Smooth muscle cell (in vitro differentiated cells): ENCODE measurements around the gene GALR1. TPM values are rescaled to one million over a fixed set of nuclear protein-coding genes. Genes with fewer than 3 reads are reported as not detected.

ENCODE experiments used
- DNase-seq: peaks from one replicate; lab custom pipeline; 2025; ENCODE audit not compliant: unreplicated experiment; lab: John Stamatoyannopoulos, UW
- H2AFZ ChIP-seq: fragments of 200-600 bp; sonication (generic); 2 replicates; pipeline ENCODE4 v1.6.0; 2016; ENCODE audit warnings: antibody characterized with exemption, low read depth, mild to moderate bottlenecking
- H3F3A ChIP-seq: fragments of 200-600 bp; sonication (generic); 2 replicates; pipeline ENCODE4 v1.6.0; 2017; ENCODE audit warnings: antibody characterized with exemption, low read depth
- H3K27ac ChIP-seq: fragments of 200-600 bp; sonication (generic); 2 replicates; pipeline ENCODE4 v1.5.1; 2016; ENCODE audit warnings: low read depth, mild to moderate bottlenecking
- H3K27me3 ChIP-seq: fragments of 200-600 bp; sonication (generic); 2 replicates; pipeline ENCODE4 v1.6.1; 2016; ENCODE audit warnings: low read depth, mild to moderate bottlenecking
- H3K36me3 ChIP-seq: fragments of 200-600 bp; sonication (generic); 2 replicates; pipeline ENCODE4 v1.5.1; 2016; ENCODE audit warnings: low read depth
- H3K4me1 ChIP-seq: fragments of 200-600 bp; sonication (generic); 2 replicates; pipeline ENCODE4 v1.5.1; 2016; ENCODE audit warnings: low read depth
- H3K4me2 ChIP-seq: fragments of 200-600 bp; sonication (generic); 2 replicates; pipeline ENCODE4 v1.6.0; 2016; ENCODE audit warnings: mild to moderate bottlenecking
- H3K4me3 ChIP-seq: fragments of 200-600 bp; sonication (generic); 2 replicates; pipeline ENCODE4 v1.5.1; 2016; ENCODE audit warnings: mild to moderate bottlenecking
- H3K79me2 ChIP-seq: fragments of 200-600 bp; sonication (generic); 2 replicates; pipeline ENCODE4 v1.6.0; 2016; ENCODE audit warnings: low read depth, mild to moderate bottlenecking
- H3K9ac ChIP-seq: fragments of 200-600 bp; sonication (generic); 2 replicates; pipeline ENCODE4 v1.6.0; 2016; ENCODE audit warnings: low read depth
- H3K9me3 ChIP-seq: fragments of 200-600 bp; sonication (generic); replicated peaks from 2 replicates; pipeline ENCODE4 v1.5.1; 2016; ENCODE audit warnings: low read depth
- H4K20me1 ChIP-seq: fragments of 200-600 bp; sonication (generic); 2 replicates; pipeline ENCODE4 v1.6.0; 2016; ENCODE audit warnings: low read depth
- WGBS: methylation state at CpG from one replicate; pipeline ENCODE4 v1.1.7; 2016; ENCODE audit warnings: low lambda C conversion rate; 5-methylcytosine and 5-hydroxymethylcytosine counted together
- polyA plus RNA-seq: library from polyadenylated mRNA; unstranded; fragments of >200 nt; fragmentation: Nextera tagmentation; extraction: Ambion mirVana; gene quantifications from 2 replicates; pipeline ENCODE4 v1.2.1, GENCODE V29; 2016
- total RNA-seq: library from RNA; depleted of rRNA; stranded (reverse); fragments of >200 nt; gene quantifications from 2 replicates; pipeline ENCODE4 v1.2.3, GENCODE V29; 2014
- TF ChIP-seq, protein P1 (sequence below): fragments of 200-600 bp; sonication (generic); IDR thresholded peaks from 2 replicates; pipeline ENCODE4 v1.5.1; 2017; ENCODE audit warnings: borderline replicate concordance, mild to moderate bottlenecking, antibody characterized with exemption; ENCODE audit not compliant: insufficient read depth, poor library complexity, severe bottlenecking

GALR1 gene
- total and polyA plus RNA-seq, 2 experiments from 2014 or later, result not detected

DNA sequence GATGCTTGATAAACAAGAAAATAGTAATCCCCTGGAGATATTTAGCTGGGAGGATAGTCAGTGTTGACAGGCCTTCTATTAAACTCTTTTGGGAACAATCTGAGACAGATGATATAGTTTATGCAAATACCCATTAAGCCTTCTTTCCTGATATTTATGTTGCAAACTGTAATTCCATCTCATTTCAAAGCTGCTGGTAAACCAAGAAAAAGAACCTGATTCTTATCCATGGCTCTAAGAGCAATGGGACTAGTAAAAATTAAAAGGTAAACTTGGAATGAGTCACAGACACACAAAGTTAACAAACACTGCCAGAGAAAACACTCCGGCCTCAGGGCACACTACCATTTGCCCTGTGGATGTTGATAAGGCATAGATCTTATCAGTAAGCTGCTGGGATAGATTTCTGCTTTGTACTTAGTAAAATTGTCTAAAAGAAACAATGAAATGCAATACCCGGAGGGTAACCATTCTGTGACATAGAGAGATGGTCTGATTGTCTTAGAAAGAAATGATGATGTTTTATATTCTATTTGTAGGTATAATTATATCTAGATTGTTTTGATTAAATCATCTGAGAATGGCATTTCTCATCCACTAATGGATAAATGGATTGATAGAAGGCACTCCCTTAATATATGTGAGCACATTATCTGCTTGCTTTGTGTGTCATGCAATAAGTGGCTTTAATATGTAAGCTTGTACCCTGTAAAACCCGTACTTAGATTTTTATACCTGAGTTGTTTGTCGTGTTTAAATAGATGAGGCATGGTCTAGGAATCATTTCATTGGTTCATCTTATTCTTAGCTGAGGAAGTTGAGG lies 13.2 kb downstream of the GALR1 start:
- Histone ChIP-seq H3K27ac (no peak overlapping the region), H3K36me3 (no peaks in the 10 kb centered on the region), H3K4me3 (no peak overlapping the region), H4K20me1 (no peaks in the 10 kb centered on the region), H3F3A (no peaks in the 10 kb centered on the region), H3K4me1 (no peaks in the 10 kb centered on the region), H3K79me2 (no peaks in the 10 kb centered on the region), H2AFZ (no peak overlapping the region), H3K27me3 (no peaks in the 10 kb centered on the region), H3K9me3 (no peaks in the 10 kb centered on the region), H3K4me2 (no peak overlapping the region), H3K9ac (no peak overlapping the region)
- TF ChIP-seq, protein P1, sequence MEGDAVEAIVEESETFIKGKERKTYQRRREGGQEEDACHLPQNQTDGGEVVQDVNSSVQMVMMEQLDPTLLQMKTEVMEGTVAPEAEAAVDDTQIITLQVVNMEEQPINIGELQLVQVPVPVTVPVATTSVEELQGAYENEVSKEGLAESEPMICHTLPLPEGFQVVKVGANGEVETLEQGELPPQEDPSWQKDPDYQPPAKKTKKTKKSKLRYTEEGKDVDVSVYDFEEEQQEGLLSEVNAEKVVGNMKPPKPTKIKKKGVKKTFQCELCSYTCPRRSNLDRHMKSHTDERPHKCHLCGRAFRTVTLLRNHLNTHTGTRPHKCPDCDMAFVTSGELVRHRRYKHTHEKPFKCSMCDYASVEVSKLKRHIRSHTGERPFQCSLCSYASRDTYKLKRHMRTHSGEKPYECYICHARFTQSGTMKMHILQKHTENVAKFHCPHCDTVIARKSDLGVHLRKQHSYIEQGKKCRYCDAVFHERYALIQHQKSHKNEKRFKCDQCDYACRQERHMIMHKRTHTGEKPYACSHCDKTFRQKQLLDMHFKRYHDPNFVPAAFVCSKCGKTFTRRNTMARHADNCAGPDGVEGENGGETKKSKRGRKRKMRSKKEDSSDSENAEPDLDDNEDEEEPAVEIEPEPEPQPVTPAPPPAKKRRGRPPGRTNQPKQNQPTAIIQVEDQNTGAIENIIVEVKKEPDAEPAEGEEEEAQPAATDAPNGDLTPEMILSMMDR, result no peak
- DNase-seq, result no peak
- 58% methylated on average over 4 of the region's 4 CpGs for WGBS

- Histone ChIP-seq H3K27me3 (no peaks in the 10 kb centered on the region), H3K9me3 (no peaks in the 10 kb centered on the region), H3K79me2 (no peaks in the 10 kb centered on the region), H3K4me1 (no peaks in the 10 kb centered on the region), H3K4me2 (no peak overlapping the region), H3K27ac (no peak overlapping the region), H3K9ac (no peak overlapping the region), H3K4me3 (no peak overlapping the region), H4K20me1 (no peaks in the 10 kb centered on the region), H3K36me3 (no peaks in the 10 kb centered on the region), H2AFZ (no peak overlapping the region), H3F3A (no peaks in the 10 kb centered on the region)
- TF ChIP-seq, protein P1, result no peak
- DNase-seq, result no peak
- 83% methylated on average over 3 of the region's 3 CpGs for WGBS
Observed at GRCh38 chr18:77263466-77263763, 13.8 kb downstream of the GALR1 start.

DNA sequence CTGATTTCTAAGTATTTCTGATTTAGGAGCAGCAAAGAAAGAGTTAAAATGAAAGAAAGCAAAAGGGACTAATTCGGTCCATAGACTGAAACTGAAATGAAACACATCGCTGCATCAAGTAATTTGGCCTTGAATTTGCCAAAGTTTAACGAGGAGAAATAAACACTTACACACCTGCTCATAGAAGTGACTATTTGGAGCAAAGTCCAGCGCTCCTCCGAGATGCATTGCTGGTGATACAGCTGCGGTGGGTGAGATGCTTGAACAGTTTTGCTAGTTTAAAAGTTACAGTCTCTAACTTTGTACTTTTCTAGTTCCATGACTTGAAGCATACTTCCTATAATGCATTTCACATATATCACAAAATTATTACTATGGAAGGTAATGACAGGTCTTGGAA lies 18.3 kb downstream of the GALR1 start:
- H3K27me3 ChIP-seq, result peaks cover 10% of the 10 kb centered on the region
- WGBS, result 90% methylated on average over 6 of the region's 6 CpGs
- no peak overlapping the region for H3K9ac ChIP-seq
- H3F3A ChIP-seq, result no peaks in the 10 kb centered on the region
- H2AFZ ChIP-seq, result no peak overlapping the region
- TF ChIP-seq, protein P1, result no peak
- H3K9me3 ChIP-seq, result no peaks in the 10 kb centered on the region
- DNase-seq, result no peak
- no peaks in the 10 kb centered on the region for H4K20me1 ChIP-seq
- no peaks in the 10 kb centered on the region for H3K4me1 ChIP-seq
- H3K36me3 ChIP-seq, result no peaks in the 10 kb centered on the region
- H3K27ac ChIP-seq, result no peak overlapping the region
- H3K4me2 ChIP-seq, result no peak overlapping the region
- H3K79me2 ChIP-seq, result no peaks in the 10 kb centered on the region
- no peak overlapping the region for H3K4me3 ChIP-seq

DNA sequence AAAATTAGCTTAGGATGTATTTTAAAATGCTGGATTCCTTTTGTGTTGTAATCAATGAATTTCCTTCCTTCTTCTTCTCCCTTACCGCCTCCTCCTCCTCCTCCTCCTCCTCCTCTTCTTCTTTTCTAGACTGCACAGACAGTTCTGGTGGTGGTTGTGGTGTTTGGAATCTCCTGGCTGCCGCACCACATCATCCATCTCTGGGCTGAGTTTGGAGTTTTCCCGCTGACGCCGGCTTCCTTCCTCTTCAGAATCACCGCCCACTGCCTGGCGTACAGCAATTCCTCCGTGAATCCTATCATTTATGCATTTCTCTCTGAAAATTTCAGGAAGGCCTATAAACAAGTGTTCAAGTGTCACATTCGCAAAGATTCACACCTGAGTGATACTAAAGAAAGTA lies 18.8 kb downstream of the GALR1 start:
- H3F3A ChIP-seq, result no peaks in the 10 kb centered on the region
- H3K36me3 ChIP-seq, result no peaks in the 10 kb centered on the region
- H3K9ac ChIP-seq, result no peak overlapping the region
- H3K4me1 ChIP-seq, result no peaks in the 10 kb centered on the region
- no peak overlapping the region for H3K4me3 ChIP-seq
- WGBS, result 95% methylated on average over 8 of the region's 9 CpGs
- no peak for DNase-seq
- H3K79me2 ChIP-seq, result no peaks in the 10 kb centered on the region
- TF ChIP-seq, protein P1, result no peak
- H3K4me2 ChIP-seq, result no peak overlapping the region
- H3K27ac ChIP-seq, result no peak overlapping the region
- no peak overlapping the region for H2AFZ ChIP-seq
- H3K9me3 ChIP-seq, result no peaks in the 10 kb centered on the region
- peaks cover 10% of the 10 kb centered on the region for H3K27me3 ChIP-seq
- H4K20me1 ChIP-seq, result no peaks in the 10 kb centered on the region
